ENCODE measurements around the gene FBXO46. TPM values are rescaled to one million over a fixed set of nuclear protein-coding genes. Genes with fewer than 3 reads are reported as not detected.

The FBXO46 gene
- polyA plus RNA-seq, 1 of the 3 experiments (the other 2 are of a cell fraction) = 5.6 TPM

GRCh38 chr19:45745606-45746005 is 14.9 kb upstream of the FBXO46 start:
- H3K36me3 ChIP-seq (replicated peaks in 1 of 2; ENCODE audit: control insufficient read depth in 1 of 2, insufficient read depth in 2 of 2, low read length in 1 of 2) = no peaks in the 10 kb centered on the region
- H2AFZ ChIP-seq (ENCODE audit: low read depth) = no peak overlapping the region
- DNase-seq = no peak
- H3K27me3 ChIP-seq (ENCODE audit: insufficient read depth) = no peaks in the 10 kb centered on the region; the same call in 1 of the 2 replicates
- no peaks in the 10 kb centered on the region for H3K9me2 ChIP-seq
- H3K9ac ChIP-seq = no peak overlapping the region
- no peak overlapping the region for H3K4me3 ChIP-seq (ENCODE audit: low read depth in 2 of 2, low read length in 1 of 2)
- TF ChIP-seq NFIC (IDR thresholded peaks at IDR 0.05; ENCODE audit: borderline replicate concordance) = no peak
- no peak for TF ChIP-seq RCOR1 (IDR thresholded peaks at IDR 0.05; ENCODE audit: low read length)
- no peak for TF ChIP-seq TCF12 (IDR thresholded peaks at IDR 0.05)
- no peaks in the 10 kb centered on the region for H3F3A ChIP-seq (replicated peaks; ENCODE audit: insufficient read depth)
- 86% methylated on average over 6 of the region's 6 CpGs for WGBS (ENCODE audit: low lambda C conversion rate)
- CTCF ChIA-PET = interaction anchor here (1.7 kb wide), 1 partner anchor 52 kb away, joined by 4 read pairs; no protein-coding TSS in a partner anchor
- POLR2A ChIA-PET = no interaction called here
- no peaks in the 10 kb centered on the region for H3K4me1 ChIP-seq (ENCODE audit: control insufficient read depth in 1 of 2, insufficient read depth in 2 of 2, low read depth in 1 of 2, low read length in 1 of 2)
- no peaks in the 10 kb centered on the region for H3K79me2 ChIP-seq (ENCODE audit: insufficient read depth)
- H3K9me3 ChIP-seq = no peaks in the 10 kb centered on the region
- no peak overlapping the region for H3K27ac ChIP-seq (ENCODE audit: low read depth in 2 of 2, low read length in 1 of 2)
- no peak overlapping the region for H3K4me2 ChIP-seq
- H4K20me1 ChIP-seq (ENCODE audit: insufficient read depth) = no peaks in the 10 kb centered on the region

- no peak overlapping the region for H3K27ac ChIP-seq (ENCODE audit: low read depth in 2 of 2, low read length in 1 of 2)
- H3K9me3 ChIP-seq = no peaks in the 10 kb centered on the region
- H3K4me3 ChIP-seq (ENCODE audit: low read depth in 2 of 2, low read length in 1 of 2) = no peak overlapping the region
- TF ChIP-seq MXI1 (IDR thresholded peaks at IDR 0.05; ENCODE audit: low read depth, low read length) (no peak), USF2 (IDR thresholded peaks at IDR 0.05; ENCODE audit: borderline replicate concordance, low read depth, low read length) (no peak)
- ChIA-PET CTCF (interaction anchor here (1.0 kb wide), 2 partner anchors 24 to 85 kb away, joined by 3 read pairs; no protein-coding TSS in a partner anchor), POLR2A (interaction anchor here (0.6 kb wide), 2 partner anchors 26 to 40 kb away, joined by 4 to 5 read pairs; partner anchors contain the start of gene DMPK)
- H4K20me1 ChIP-seq (ENCODE audit: insufficient read depth) = no peaks in the 10 kb centered on the region
- H3K36me3 ChIP-seq (replicated peaks in 1 of 2; ENCODE audit: control insufficient read depth in 1 of 2, insufficient read depth in 2 of 2, low read length in 1 of 2) = no peaks in the 10 kb centered on the region
- H3K9ac ChIP-seq = no peak overlapping the region
- no peak overlapping the region for H3K4me2 ChIP-seq
- 53% methylated on average over 4 of the region's 4 CpGs for WGBS (ENCODE audit: low lambda C conversion rate)
- no peaks in the 10 kb centered on the region for H3K4me1 ChIP-seq (ENCODE audit: control insufficient read depth in 1 of 2, insufficient read depth in 2 of 2, low read depth in 1 of 2, low read length in 1 of 2)
- H2AFZ ChIP-seq (ENCODE audit: low read depth) = no peak overlapping the region
- H3K27me3 ChIP-seq (ENCODE audit: insufficient read depth) = no peaks in the 10 kb centered on the region; the same call in 1 of the 2 replicates
- H3F3A ChIP-seq (replicated peaks; ENCODE audit: insufficient read depth) = no peaks in the 10 kb centered on the region
- no peak for DNase-seq
- H3K9me2 ChIP-seq = no peaks in the 10 kb centered on the region
- no peaks in the 10 kb centered on the region for H3K79me2 ChIP-seq (ENCODE audit: insufficient read depth)
These were observed 12.3 kb upstream of the FBXO46 start for GRCh38 chr19:45742969-45743368.

- POLR2A ChIA-PET = no interaction called here
- H3K9ac ChIP-seq = no peak overlapping the region
- H3F3A ChIP-seq (replicated peaks; ENCODE audit: insufficient read depth) = no peaks in the 10 kb centered on the region
- H3K27me3 ChIP-seq (ENCODE audit: insufficient read depth) = no peaks in the 10 kb centered on the region; the same call in 1 of the 2 replicates
- CTCF ChIA-PET = interaction anchor here (1.4 to 1.9 kb wide), 4 partner anchors 9 to 84 kb away, joined by 3 to 6 read pairs (median 4); partner anchors contain the start of gene FBXO46
- no peak overlapping the region for H3K4me3 ChIP-seq (ENCODE audit: low read depth in 2 of 2, low read length in 1 of 2)
- no peaks in the 10 kb centered on the region for H3K9me2 ChIP-seq
- H3K27ac ChIP-seq (ENCODE audit: low read depth in 2 of 2, low read length in 1 of 2) = no peak overlapping the region
- no peaks in the 10 kb centered on the region for H3K9me3 ChIP-seq
- 84% methylated on average over 10 of the region's 10 CpGs for WGBS (ENCODE audit: low lambda C conversion rate)
- no peak for DNase-seq
- H3K4me2 ChIP-seq = no peak overlapping the region
- H2AFZ ChIP-seq (ENCODE audit: low read depth) = 0 out of 2 replicates have a peak overlapping the region, but pooled peaks have one; percentile 41
- no peaks in the 10 kb centered on the region for H4K20me1 ChIP-seq (ENCODE audit: insufficient read depth)
- no peaks in the 10 kb centered on the region for H3K4me1 ChIP-seq (ENCODE audit: control insufficient read depth in 1 of 2, insufficient read depth in 2 of 2, low read depth in 1 of 2, low read length in 1 of 2)
- no peaks in the 10 kb centered on the region for H3K79me2 ChIP-seq (ENCODE audit: insufficient read depth)
- TF ChIP-seq RCOR1 (IDR thresholded peaks at IDR 0.05; ENCODE audit: low read length) (no peak), GATA2 (CRISPR knock-in tag; IDR thresholded peaks at IDR 0.05) (no peak), SMC3 (IDR thresholded peaks at IDR 0.05; ENCODE audit: low read depth, low read length) (no peak)
- H3K36me3 ChIP-seq (replicated peaks in 1 of 2; ENCODE audit: control insufficient read depth in 1 of 2, insufficient read depth in 2 of 2, low read length in 1 of 2) = no peaks in the 10 kb centered on the region
These were observed 9.1 kb upstream of the FBXO46 start for GRCh38 chr19:45739498-45740439.
